WTC11 (cell line): ENCODE results near the gene DHTKD1. TPM values are rescaled to one million over a fixed set of nuclear protein-coding genes. Genes with fewer than 3 reads are reported as not detected.
"Not testable (repeated sequence)": the region's sequence is repeated elsewhere in the genome, so short reads cannot be mapped to it uniquely, and the experiment has no call there.

ENCODE experiments used
- ATAC-seq: fragments of 200-7000 bp; cut with Tn5 transposase; 2 replicates; pipeline ENCODE4 v1.10.0; 2021; ENCODE audit warnings: mild to moderate bottlenecking, moderate library complexity
- CTCF ChIA-PET: fragments of 300-600 bp; sonication (Branson Sonifier 250); formaldehyde crosslinking; loops from one replicate; lab custom pipeline; 2021; ENCODE audit warnings: antibody characterized with exemption; lab: Charles Lee
- POLR2A ChIA-PET: fragments of 350-600 bp; sonication (Branson Sonifier 250); formaldehyde crosslinking; loops from one replicate; lab custom pipeline; 2021; ENCODE audit warnings: antibody characterized with exemption; lab: Charles Lee
- DNase-seq: peaks from one replicate; pipeline ENCODE4 v3.0.0; 2021; ENCODE audit warnings: low spot score
- H3K27ac Mint-ChIP-seq: 2 replicates; pipeline ENCODE4 v1.8.0; 2021; ENCODE audit warnings: mixed read lengths
- H3K27me3 Mint-ChIP-seq: 2 replicates; pipeline ENCODE4 v1.8.0; 2021; ENCODE audit warnings: low read depth, mild to moderate bottlenecking, moderate library complexity, mixed read lengths
- H3K36me3 Mint-ChIP-seq: 2 replicates; pipeline ENCODE4 v1.8.0; 2021; ENCODE audit warnings: mixed read lengths
- H3K4me1 Mint-ChIP-seq: 2 replicates; pipeline ENCODE4 v1.8.0; 2022; ENCODE audit warnings: mixed read lengths
- H3K4me3 Mint-ChIP-seq: 2 replicates; pipeline ENCODE4 v1.8.0; 2021; ENCODE audit warnings: mild to moderate bottlenecking, moderate library complexity, mixed read lengths
- H3K9me3 Mint-ChIP-seq: 2 replicates; pipeline ENCODE4 v1.8.0; 2021; ENCODE audit warnings: mixed read lengths
- CREM ChIP-seq: sonication (generic); formaldehyde crosslinking; IDR thresholded peaks from 2 replicates; pipeline ENCODE4 v1.8.1; 2022; ENCODE audit warnings: mild to moderate bottlenecking, missing genetic modification reagents, moderate library complexity
- FOXJ3 ChIP-seq: sonication (generic); formaldehyde crosslinking; IDR thresholded peaks from 2 replicates; pipeline ENCODE4 v1.9.0; 2021; ENCODE audit warnings: missing genetic modification reagents, mild to moderate bottlenecking, borderline replicate concordance
- IRF2 ChIP-seq: sonication (generic); formaldehyde crosslinking; IDR thresholded peaks from 2 replicates; pipeline ENCODE4 v1.8.0; 2022; ENCODE audit warnings: low read depth, missing genetic modification reagents, borderline replicate concordance
- NFATC4 ChIP-seq: fragments of 250-450 bp; sonication (Bioruptor Pico); IDR thresholded peaks from 2 replicates; pipeline ENCODE4 v1.9.0; 2021; ENCODE audit warnings: mild to moderate bottlenecking
- SMAD3 ChIP-seq: sonication (generic); formaldehyde crosslinking; IDR thresholded peaks from 2 replicates; pipeline ENCODE4 v1.8.0; 2022; ENCODE audit warnings: missing genetic modification reagents, mild to moderate bottlenecking, borderline replicate concordance
- SMAD4 ChIP-seq: sonication (generic); formaldehyde crosslinking; IDR thresholded peaks from 2 replicates; pipeline ENCODE4 v1.8.0; 2022; ENCODE audit warnings: mild to moderate bottlenecking, missing genetic modification reagents
- ZNF121 ChIP-seq: sonication (generic); formaldehyde crosslinking; IDR thresholded peaks from 2 replicates; pipeline ENCODE4 v1.8.0; 2023; ENCODE audit warnings: missing genetic modification reagents
- ZNF138 ChIP-seq: sonication (generic); formaldehyde crosslinking; conservative IDR thresholded peaks from 2 replicates; pipeline ENCODE4 v1.8.1; 2022; ENCODE audit warnings: mild to moderate bottlenecking, moderate library complexity, missing genetic modification reagents
- ZNF232 ChIP-seq: sonication (generic); formaldehyde crosslinking; IDR thresholded peaks from 2 replicates; pipeline ENCODE4 v1.8.0; 2022; ENCODE audit warnings: mild to moderate bottlenecking, missing genetic modification reagents
- ZNF423 ChIP-seq: fragments of 250-450 bp; sonication (Bioruptor Pico); IDR thresholded peaks from 2 replicates; pipeline ENCODE4 v2.1.2; 2022; ENCODE audit warnings: mild to moderate bottlenecking, moderate library complexity
- total RNA-seq: library from RNA; stranded (reverse); gene quantifications from 3 replicates; pipeline ENCODE4 v1.2.3, GENCODE V29; 2021
- TF ChIP-seq, protein P1 (sequence below): sonication (generic); formaldehyde crosslinking; IDR thresholded peaks from 2 replicates; pipeline ENCODE4 v1.8.0; 2022; ENCODE audit warnings: mild to moderate bottlenecking, missing genetic modification reagents
- TF ChIP-seq, protein P2 (sequence below): sonication (generic); formaldehyde crosslinking; IDR thresholded peaks from 2 replicates; pipeline ENCODE4 v1.8.0; 2022; ENCODE audit warnings: mild to moderate bottlenecking, missing genetic modification reagents
- TF ChIP-seq, protein P3 (sequence below): fragments of 250-450 bp; sonication (Bioruptor Pico); IDR thresholded peaks from 2 replicates; pipeline ENCODE4 v1.9.0; 2021; ENCODE audit warnings: mild to moderate bottlenecking
- TF ChIP-seq, protein P4 (sequence below): sonication (generic); formaldehyde crosslinking; IDR thresholded peaks from 2 replicates; pipeline ENCODE4 v1.8.1; 2022; ENCODE audit warnings: mild to moderate bottlenecking, moderate library complexity, missing genetic modification reagents
- TF ChIP-seq, protein P5 (sequence below): sonication (generic); formaldehyde crosslinking; IDR thresholded peaks from 2 replicates; pipeline ENCODE4 v1.8.1; 2023; ENCODE audit warnings: mild to moderate bottlenecking, missing genetic modification reagents, moderate library complexity

Gene DHTKD1
- total RNA-seq, 1 experiment from 2014 or later, result 57.9 TPM

DNA sequence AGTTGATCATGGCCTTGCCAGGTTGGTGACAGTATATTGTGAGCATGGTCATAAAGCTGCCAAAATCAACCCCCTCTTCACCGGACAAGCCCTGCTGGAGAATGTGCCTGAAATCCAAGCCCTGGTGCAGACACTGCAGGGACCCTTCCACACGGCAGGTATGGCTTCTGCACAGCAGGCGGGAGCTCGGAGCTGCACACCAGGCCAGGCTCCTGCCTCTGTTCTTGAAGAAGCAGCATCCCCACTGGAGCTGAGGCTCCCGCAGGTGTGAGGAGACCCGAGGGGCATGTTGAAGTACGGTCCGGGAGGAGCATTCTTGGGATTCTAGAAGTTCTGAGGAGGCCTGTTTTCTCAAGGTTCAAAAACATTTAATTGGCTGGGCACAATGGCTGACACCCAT is 12.7 kb downstream of the DHTKD1 start:
- Mint-ChIP-seq H3K27me3 (no peaks in the 10 kb centered on the region), H3K27ac (peak overlapping the region; percentile 72; the same call in 1 of the 2 replicates), H3K4me1 (no peaks in the 10 kb centered on the region; the same call in 1 of the 2 replicates)
- POLR2A ChIA-PET, result interaction anchor here (0.6 to 0.7 kb wide), 3 partner anchors 11 to 1125 kb away, joined by 3 to 7 read pairs (median 6); no protein-coding TSS in a partner anchor
- no peak for TF ChIP-seq ZNF232 (CRISPR knock-in tag)
- peak; percentile 33; the same call in 1 of the 2 replicates for TF ChIP-seq ZNF423
- TF ChIP-seq, all 79 proteins: peak for 1
- Mint-ChIP-seq H3K36me3 (peaks cover 33% of the 10 kb centered on the region), H3K4me3 (no peak overlapping the region), H3K9me3 (no peaks in the 10 kb centered on the region)
- CTCF ChIA-PET, result interaction anchor here (0.7 kb wide), 1 partner anchor 95 kb away, joined by 3 read pairs; no protein-coding TSS in a partner anchor
- DNase-seq (peak; percentile 15), ATAC-seq (peak; percentile 59)

DNA sequence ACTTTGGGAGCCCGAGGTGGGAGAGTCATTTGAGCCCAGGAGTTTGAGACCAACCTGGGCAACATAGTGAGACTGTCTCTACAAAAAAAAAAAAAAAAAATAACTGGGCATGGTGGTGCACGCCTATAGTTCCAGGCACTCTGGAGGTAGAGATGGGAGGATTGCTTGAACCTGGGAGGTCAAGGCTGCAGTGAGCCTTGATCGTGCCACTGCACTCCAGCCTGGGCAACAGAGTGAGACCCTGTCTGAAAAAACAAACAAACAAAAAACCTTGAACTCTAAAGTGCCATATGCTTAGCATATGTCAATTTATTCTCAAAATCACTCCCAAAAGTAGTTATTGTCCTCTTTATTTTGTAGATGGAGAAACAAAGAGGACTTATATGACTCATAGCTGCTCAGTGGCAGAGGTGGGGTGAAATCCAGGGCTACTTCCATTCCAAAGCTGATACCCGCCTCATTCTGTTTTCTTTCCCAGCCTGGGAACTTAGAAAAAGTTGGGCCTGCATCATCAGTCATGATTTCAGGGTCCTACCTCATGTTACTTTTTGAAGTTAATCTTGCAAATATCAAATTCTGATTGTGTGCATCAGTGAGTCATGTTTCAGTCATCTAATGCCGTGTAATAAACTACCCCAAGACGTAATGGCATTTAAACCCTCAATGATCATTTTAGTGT is 13.3 kb downstream of the DHTKD1 start:
- TF ChIP-seq ZNF121, result peak; percentile 83; the same call in 1 of the 2 replicates
- no peak for TF ChIP-seq SMAD3 (CRISPR knock-in tag)
- no peaks in the 10 kb centered on the region; the same call in 1 of the 2 replicates for H3K4me1 Mint-ChIP-seq
- ATAC-seq (no peak), DNase-seq (no peak)
- peaks cover 39% of the 10 kb centered on the region for H3K36me3 Mint-ChIP-seq
- CTCF ChIA-PET, result interaction anchor here (0.7 kb wide), 1 partner anchor 95 kb away, joined by 3 read pairs; no protein-coding TSS in a partner anchor
- H3K27ac Mint-ChIP-seq, result no peak overlapping the region
- no peak overlapping the region for H3K4me3 Mint-ChIP-seq
- H3K27me3 Mint-ChIP-seq, result no peaks in the 10 kb centered on the region
- POLR2A ChIA-PET, result interaction anchor here (0.6 to 0.7 kb wide), 3 partner anchors 11 to 1125 kb away, joined by 3 to 7 read pairs (median 6); no protein-coding TSS in a partner anchor
- no peaks in the 10 kb centered on the region for H3K9me3 Mint-ChIP-seq

DNA sequence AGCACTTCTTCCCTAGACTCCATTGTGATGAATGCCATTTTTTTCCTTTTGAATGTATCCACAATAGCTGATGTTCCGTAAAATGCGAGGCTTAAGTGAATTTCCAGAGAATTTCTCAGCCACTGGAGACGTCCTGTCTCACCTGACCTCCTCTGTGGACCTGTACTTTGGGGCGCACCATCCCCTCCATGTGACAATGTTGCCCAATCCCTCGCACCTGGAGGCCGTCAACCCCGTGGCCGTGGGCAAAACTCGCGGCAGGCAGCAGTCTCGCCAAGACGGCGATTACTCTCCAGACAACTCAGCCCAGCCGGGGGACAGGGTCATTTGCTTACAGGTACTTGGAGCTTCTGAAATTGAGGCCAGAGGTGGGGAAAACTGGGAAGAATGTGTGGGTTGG is 20.2 kb downstream of the DHTKD1 start:
- Mint-ChIP-seq H3K9me3 (no peaks in the 10 kb centered on the region), H3K36me3 (peaks cover 71% of the 10 kb centered on the region), H3K27ac (peak overlapping the region; percentile 65; the same call in 1 of the 2 replicates), H3K4me3 (no peak overlapping the region), H3K4me1 (no peaks in the 10 kb centered on the region), H3K27me3 (no peaks in the 10 kb centered on the region)
- ChIA-PET CTCF (no interaction called here), POLR2A (no interaction called here)
- DNase-seq, result no peak
- ATAC-seq, result no peak
- TF ChIP-seq SMAD4 (CRISPR knock-in tag), result no peak
- no peak for TF ChIP-seq NFATC4
- TF ChIP-seq, protein P1, sequence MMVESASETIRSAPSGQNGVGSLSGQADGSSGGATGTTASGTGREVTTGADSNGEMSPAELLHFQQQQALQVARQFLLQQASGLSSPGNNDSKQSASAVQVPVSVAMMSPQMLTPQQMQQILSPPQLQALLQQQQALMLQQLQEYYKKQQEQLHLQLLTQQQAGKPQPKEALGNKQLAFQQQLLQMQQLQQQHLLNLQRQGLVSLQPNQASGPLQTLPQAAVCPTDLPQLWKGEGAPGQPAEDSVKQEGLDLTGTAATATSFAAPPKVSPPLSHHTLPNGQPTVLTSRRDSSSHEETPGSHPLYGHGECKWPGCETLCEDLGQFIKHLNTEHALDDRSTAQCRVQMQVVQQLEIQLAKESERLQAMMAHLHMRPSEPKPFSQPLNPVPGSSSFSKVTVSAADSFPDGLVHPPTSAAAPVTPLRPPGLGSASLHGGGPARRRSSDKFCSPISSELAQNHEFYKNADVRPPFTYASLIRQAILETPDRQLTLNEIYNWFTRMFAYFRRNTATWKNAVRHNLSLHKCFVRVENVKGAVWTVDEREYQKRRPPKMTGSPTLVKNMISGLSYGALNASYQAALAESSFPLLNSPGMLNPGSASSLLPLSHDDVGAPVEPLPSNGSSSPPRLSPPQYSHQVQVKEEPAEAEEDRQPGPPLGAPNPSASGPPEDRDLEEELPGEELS (CRISPR knock-in tag), result no peak
- TF ChIP-seq, protein P2, sequence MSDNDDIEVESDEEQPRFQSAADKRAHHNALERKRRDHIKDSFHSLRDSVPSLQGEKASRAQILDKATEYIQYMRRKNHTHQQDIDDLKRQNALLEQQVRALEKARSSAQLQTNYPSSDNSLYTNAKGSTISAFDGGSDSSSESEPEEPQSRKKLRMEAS, result no peak
- no peak for TF ChIP-seq CREM (CRISPR knock-in tag)

DNA sequence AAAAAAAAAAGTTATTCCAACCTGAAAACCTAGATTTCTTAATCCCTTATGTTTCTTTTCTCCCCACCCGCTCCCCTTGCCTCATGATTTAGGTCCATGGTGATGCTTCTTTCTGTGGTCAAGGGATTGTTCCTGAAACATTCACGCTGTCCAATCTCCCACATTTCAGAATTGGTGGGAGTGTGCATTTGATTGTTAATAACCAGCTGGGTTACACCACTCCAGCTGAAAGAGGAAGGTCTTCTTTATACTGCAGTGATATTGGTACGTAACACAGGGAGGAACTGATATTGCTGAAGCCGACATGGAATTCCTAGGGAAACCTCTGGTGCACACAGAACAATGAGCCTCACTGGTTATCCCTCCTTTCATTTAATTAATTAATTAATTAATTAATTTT is 22.7 kb downstream of the DHTKD1 start:
- Mint-ChIP-seq H3K36me3 (peaks cover 72% of the 10 kb centered on the region), H3K4me1 (no peaks in the 10 kb centered on the region), H3K4me3 (no peak overlapping the region), H3K9me3 (no peaks in the 10 kb centered on the region), H3K27me3 (no peaks in the 10 kb centered on the region), H3K27ac (no peak overlapping the region)
- DNase-seq, result no peak
- ChIA-PET POLR2A (no interaction called here), CTCF (no interaction called here)
- TF ChIP-seq, protein P3, sequence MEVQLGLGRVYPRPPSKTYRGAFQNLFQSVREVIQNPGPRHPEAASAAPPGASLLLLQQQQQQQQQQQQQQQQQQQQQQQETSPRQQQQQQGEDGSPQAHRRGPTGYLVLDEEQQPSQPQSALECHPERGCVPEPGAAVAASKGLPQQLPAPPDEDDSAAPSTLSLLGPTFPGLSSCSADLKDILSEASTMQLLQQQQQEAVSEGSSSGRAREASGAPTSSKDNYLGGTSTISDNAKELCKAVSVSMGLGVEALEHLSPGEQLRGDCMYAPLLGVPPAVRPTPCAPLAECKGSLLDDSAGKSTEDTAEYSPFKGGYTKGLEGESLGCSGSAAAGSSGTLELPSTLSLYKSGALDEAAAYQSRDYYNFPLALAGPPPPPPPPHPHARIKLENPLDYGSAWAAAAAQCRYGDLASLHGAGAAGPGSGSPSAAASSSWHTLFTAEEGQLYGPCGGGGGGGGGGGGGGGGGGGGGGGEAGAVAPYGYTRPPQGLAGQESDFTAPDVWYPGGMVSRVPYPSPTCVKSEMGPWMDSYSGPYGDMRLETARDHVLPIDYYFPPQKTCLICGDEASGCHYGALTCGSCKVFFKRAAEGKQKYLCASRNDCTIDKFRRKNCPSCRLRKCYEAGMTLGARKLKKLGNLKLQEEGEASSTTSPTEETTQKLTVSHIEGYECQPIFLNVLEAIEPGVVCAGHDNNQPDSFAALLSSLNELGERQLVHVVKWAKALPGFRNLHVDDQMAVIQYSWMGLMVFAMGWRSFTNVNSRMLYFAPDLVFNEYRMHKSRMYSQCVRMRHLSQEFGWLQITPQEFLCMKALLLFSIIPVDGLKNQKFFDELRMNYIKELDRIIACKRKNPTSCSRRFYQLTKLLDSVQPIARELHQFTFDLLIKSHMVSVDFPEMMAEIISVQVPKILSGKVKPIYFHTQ (CRISPR knock-in tag), result no peak
- TF ChIP-seq ZNF138 (CRISPR knock-in tag) (no peak), IRF2 (CRISPR knock-in tag) (no peak), FOXJ3 (CRISPR knock-in tag) (no peak)
- TF ChIP-seq, protein P4, sequence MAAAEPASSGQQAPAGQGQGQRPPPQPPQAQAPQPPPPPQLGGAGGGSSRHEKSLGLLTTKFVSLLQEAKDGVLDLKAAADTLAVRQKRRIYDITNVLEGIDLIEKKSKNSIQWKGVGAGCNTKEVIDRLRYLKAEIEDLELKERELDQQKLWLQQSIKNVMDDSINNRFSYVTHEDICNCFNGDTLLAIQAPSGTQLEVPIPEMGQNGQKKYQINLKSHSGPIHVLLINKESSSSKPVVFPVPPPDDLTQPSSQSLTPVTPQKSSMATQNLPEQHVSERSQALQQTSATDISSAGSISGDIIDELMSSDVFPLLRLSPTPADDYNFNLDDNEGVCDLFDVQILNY (CRISPR knock-in tag), result no peak
- TF ChIP-seq, protein P5, sequence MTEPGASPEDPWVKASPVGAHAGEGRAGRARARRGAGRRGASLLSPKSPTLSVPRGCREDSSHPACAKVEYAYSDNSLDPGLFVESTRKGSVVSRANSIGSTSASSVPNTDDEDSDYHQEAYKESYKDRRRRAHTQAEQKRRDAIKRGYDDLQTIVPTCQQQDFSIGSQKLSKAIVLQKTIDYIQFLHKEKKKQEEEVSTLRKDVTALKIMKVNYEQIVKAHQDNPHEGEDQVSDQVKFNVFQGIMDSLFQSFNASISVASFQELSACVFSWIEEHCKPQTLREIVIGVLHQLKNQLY (CRISPR knock-in tag), result no peak
- ATAC-seq, result no peak

DNA sequence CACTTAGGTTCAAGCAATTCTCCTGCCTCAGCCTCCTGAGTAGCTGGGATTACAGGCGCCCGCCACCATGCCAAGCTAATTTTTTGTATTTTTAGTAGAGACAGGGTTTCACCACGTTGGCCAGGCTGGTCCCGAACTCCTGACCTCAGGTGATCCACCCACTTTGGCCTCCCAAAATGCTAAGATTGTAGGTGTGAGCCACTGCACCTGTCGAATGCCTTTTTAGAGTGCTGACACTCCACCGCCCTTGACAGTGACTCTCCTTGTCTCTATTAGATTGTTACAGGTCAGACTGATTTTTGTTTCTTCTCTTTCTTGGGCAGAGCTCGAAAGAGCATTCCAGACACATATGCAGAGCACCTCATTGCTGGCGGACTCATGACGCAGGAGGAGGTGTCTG is 28.6 kb downstream of the DHTKD1 start:
- H3K4me1 Mint-ChIP-seq, POLR2A ChIA-PET, H3K27ac Mint-ChIP-seq, H3K9me3 Mint-ChIP-seq, H3K27me3 Mint-ChIP-seq, ATAC-seq, DNase-seq, H3K4me3 Mint-ChIP-seq, CTCF ChIA-PET: not testable (repeated sequence)
- H3K36me3 Mint-ChIP-seq, result peaks cover 73% of the 10 kb centered on the region
